ENCODE measurements around the gene TRIM26.
"Not testable (repeated sequence)": the region's sequence is repeated elsewhere in the genome, so short reads cannot be mapped to it uniquely, and the experiment has no call there.

The TRIM26 gene

GRCh38 chr6:30169658-30170614 lies 43.3 kb downstream of the TRIM26 start:
- DNase-seq = peak; percentile 12

- no peak for DNase-seq
Observed at GRCh38 chr6:30168741-30169140, 44.5 kb downstream of the TRIM26 start.

- no peak for DNase-seq
Observed at GRCh38 chr6:30167101-30167500, 46.1 kb downstream of the TRIM26 start.

- not testable (repeated sequence) for DNase-seq
Observed at GRCh38 chr6:30165238-30165637, 48.0 kb downstream of the TRIM26 start.

GRCh38 chr6:30164714-30165113 lies 48.5 kb downstream of the TRIM26 start:
- no peak for DNase-seq

GRCh38 chr6:30163918-30164654 lies 49.1 kb downstream of the TRIM26 start:
- DNase-seq = no peak

GRCh38 chr6:30163090-30163917 lies 49.9 kb downstream of the TRIM26 start, which contains the start of gene TRIM15:
TRIM15 (plus strand) TSS chr6:30163546; CDS start chr6:30163685, 139 bp downstream.
- no peak for DNase-seq

GRCh38 chr6:30162265-30163089 lies 50.7 kb downstream of the TRIM26 start:
- DNase-seq = no peak

- DNase-seq = no peak
Observed at GRCh38 chr6:30160785-30161531, 52.2 kb downstream of the TRIM26 start, which contains the start of gene TRIM10. TRIM10 (minus strand) TSS chr6:30161211; CDS start chr6:30160858, 353 bp downstream.

- DNase-seq = no peak
Observed at GRCh38 chr6:30160008-30160784, 53.0 kb downstream of the TRIM26 start.

- DNase-seq = no peak
Observed at GRCh38 chr6:30158475-30159040, 54.6 kb downstream of the TRIM26 start.

GRCh38 chr6:30157999-30158398 lies 55.2 kb downstream of the TRIM26 start:
- no peak for DNase-seq

- DNase-seq = no peak
Observed at GRCh38 chr6:30157581-30157980, 55.6 kb downstream of the TRIM26 start.

- no peak for DNase-seq
Observed at GRCh38 chr6:30156774-30157173, 56.4 kb downstream of the TRIM26 start.

- no peak for DNase-seq
Observed at GRCh38 chr6:30156262-30156599, 57.0 kb downstream of the TRIM26 start.

GRCh38 chr6:30155520-30156261 lies 57.5 kb downstream of the TRIM26 start:
- DNase-seq = no peak

- no peak for DNase-seq
Observed at GRCh38 chr6:30154709-30155519, 58.3 kb downstream of the TRIM26 start.

GRCh38 chr6:30154061-30154460 lies 59.1 kb downstream of the TRIM26 start:
- no peak for DNase-seq

Data from midbrain (tissue), 1 donor.